Activated CD4-positive, alpha-beta memory T cell treated with anti-CD3 and anti-CD28 coated beads, Interleukin-2, amount 10 ng/mL, durations not matched to agents 7 days and 5 days (primary cell): ENCODE measurements around the gene PAQR4. TPM values are rescaled to one million over a fixed set of nuclear protein-coding genes. Genes with fewer than 3 reads are reported as not detected.
"Not testable (repeated sequence)": the region's sequence is repeated elsewhere in the genome, so short reads cannot be mapped to it uniquely, and the experiment has no call there.

ENCODE experiments used
- CTCF ChIA-PET: fragments of 350-600 bp; sonication (Branson Sonifier 250); formaldehyde crosslinking; loops from one replicate; lab custom pipeline; 2021; ENCODE audit warnings: antibody characterized with exemption, inconsistent platforms; lab: Charles Lee
- POLR2A ChIA-PET: fragments of 350-600 bp; sonication (Branson Sonifier 250); formaldehyde crosslinking; loops from one replicate; lab custom pipeline; 2021; ENCODE audit warnings: antibody characterized with exemption; lab: Charles Lee
- DNase-seq: peaks from one replicate; pipeline ENCODE4 v3.0.0-alpha.2; 2020
- H3K27ac Mint-ChIP-seq: one replicate; pipeline ENCODE4 v1.8.0; 2021; ENCODE audit warnings: mild to moderate bottlenecking, mixed read lengths
- H3K27me3 Mint-ChIP-seq: one replicate; pipeline ENCODE4 v1.8.0; 2021; ENCODE audit warnings: mixed read lengths
- H3K36me3 Mint-ChIP-seq: one replicate; pipeline ENCODE4 v1.8.0; 2021; ENCODE audit warnings: low read depth, mixed read lengths
- H3K4me1 Mint-ChIP-seq: one replicate; pipeline ENCODE4 v1.8.0; 2021; ENCODE audit warnings: mixed read lengths
- H3K4me3 Mint-ChIP-seq: one replicate; pipeline ENCODE4 v1.8.0; 2021; ENCODE audit warnings: mild to moderate bottlenecking, mixed read lengths
- H3K9me3 Mint-ChIP-seq: one replicate; pipeline ENCODE4 v1.8.0; 2021; ENCODE audit warnings: mixed read lengths
- total RNA-seq, 2 experiments: library from RNA; stranded (reverse); gene quantifications; one replicate each; pipeline ENCODE4 v1.2.3, GENCODE V29; 2021

PAQR4 gene
- total RNA-seq, 2 experiments from 2014 or later = 50.0 to 52.3 TPM

- ChIA-PET POLR2A (interaction anchor here (1.2 to 1.3 kb wide), 3 partner anchors 24 to 62 kb away, joined by 3 to 4 read pairs (median 3); partner anchors contain the start of gene PKMYT1), CTCF (interaction anchor here (1.0 kb wide), 1 partner anchor 74 kb away, joined by 3 read pairs; no protein-coding TSS in a partner anchor)
- no peaks in the 10 kb centered on the region for H3K27me3 Mint-ChIP-seq
- H3K9me3 Mint-ChIP-seq = no peaks in the 10 kb centered on the region
- no peak for DNase-seq
- peaks cover 17% of the 10 kb centered on the region for H3K4me1 Mint-ChIP-seq
- H3K36me3 Mint-ChIP-seq = peaks cover 4% of the 10 kb centered on the region
- H3K27ac Mint-ChIP-seq = no peak overlapping the region
- no peak overlapping the region for H3K4me3 Mint-ChIP-seq
These were observed 38.9 kb upstream of the PAQR4 start for GRCh38 chr16:2930236-2930635.

DNA sequence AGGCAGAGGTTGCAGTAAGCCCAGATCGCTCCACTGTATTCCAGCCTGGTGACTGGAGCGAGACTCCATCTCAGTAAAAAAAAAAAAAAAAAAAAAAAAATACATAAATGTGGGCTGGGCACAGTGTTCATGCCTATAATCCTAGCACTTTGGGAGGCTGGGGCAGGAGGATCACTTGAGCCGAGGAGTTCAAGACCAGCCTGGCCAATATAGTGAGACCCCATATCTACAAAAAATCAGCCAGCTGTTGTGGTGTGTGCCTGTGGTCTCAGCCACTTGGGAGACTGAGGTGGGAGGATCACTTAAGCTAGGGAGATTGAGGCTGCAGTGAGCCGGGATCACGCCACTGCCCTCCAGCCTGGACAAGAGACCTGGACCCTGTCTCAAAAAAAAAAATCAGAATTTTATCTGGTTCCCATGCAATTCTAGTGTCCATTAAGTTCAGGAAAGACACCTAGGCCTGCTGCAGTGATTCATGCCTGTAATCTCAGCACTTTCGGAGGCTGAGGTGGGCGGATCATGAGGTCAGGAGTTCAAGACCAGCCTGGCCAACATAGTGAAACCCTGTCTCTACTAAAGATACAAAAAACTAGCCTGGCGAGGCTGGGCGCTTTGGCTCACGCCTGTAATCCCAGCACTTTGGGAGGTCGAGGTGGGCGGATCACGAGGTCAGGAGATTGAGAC lies 37.8 kb upstream of the PAQR4 start:
- not testable (repeated sequence) for H3K4me3 Mint-ChIP-seq, DNase-seq, H3K27ac Mint-ChIP-seq, H3K36me3 Mint-ChIP-seq, H3K9me3 Mint-ChIP-seq, H3K27me3 Mint-ChIP-seq
- H3K4me1 Mint-ChIP-seq = peaks cover 15% of the 10 kb centered on the region
- ChIA-PET CTCF (interaction anchor here (0.6 kb wide), 1 partner anchor 15 kb away, joined by 3 read pairs; no protein-coding TSS in a partner anchor), POLR2A (interaction anchor here (1.2 kb wide), 1 partner anchor 26 kb away, joined by 4 read pairs; no protein-coding TSS in a partner anchor)

GRCh38 chr16:2933136-2933535 lies 36.0 kb upstream of the PAQR4 start:
- H3K4me1 Mint-ChIP-seq = no peaks in the 10 kb centered on the region
- no peak for DNase-seq
- no peaks in the 10 kb centered on the region for H3K27me3 Mint-ChIP-seq
- ChIA-PET CTCF (no interaction called here), POLR2A (no interaction called here)
- H3K4me3 Mint-ChIP-seq = no peak overlapping the region
- H3K9me3 Mint-ChIP-seq = no peaks in the 10 kb centered on the region
- H3K36me3 Mint-ChIP-seq = peaks cover 10% of the 10 kb centered on the region
- H3K27ac Mint-ChIP-seq = no peak overlapping the region

DNA sequence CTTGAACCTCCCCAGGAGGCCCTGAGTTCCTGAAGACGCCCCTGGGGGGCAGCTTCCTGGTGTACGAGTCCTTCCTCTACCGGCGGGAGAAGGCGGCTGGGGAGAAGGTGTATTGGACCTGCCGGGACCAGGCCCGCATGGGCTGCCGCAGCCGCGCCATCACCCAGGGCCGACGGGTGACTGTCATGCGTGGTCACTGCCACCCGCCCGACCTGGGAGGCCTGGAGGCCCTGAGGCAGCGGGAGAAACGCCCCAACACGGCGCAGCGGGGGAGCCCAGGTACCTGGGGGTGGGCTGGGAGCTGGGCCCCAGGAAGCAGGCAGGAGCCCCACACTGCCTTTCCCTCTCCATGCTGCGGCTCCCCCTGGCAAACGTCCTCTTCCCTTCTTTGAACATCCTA lies 35.4 kb upstream of the PAQR4 start:
- H3K4me3 Mint-ChIP-seq = no peak overlapping the region

DNA sequence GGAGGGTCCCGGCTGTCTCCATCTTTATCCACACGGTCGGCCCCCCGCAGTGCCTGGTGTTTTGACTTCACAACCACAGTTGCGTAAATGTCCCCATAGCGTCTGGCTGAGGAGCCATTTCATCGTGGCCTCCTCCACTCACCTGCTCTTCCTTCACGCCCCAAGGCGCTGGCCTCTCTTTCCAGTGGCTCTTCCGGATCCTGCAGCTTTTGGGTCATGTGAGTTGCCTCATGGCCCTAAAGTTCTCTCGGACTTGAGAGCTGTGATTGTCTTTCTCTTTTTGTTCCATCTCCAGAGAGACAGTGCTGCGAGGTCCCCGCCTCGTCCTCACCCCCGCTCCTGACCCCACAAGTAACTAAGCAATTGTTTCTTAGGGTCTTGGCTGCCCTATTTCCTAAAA lies 34.7 kb upstream of the PAQR4 start:
- no peak overlapping the region for H3K4me3 Mint-ChIP-seq
- CTCF ChIA-PET = no interaction called here
- POLR2A ChIA-PET = no interaction called here

More for the DNA sequence above, 35.4 kb upstream of the PAQR4 start:
- peaks cover 14% of the 10 kb centered on the region for H3K36me3 Mint-ChIP-seq
- ChIA-PET CTCF (no interaction called here), POLR2A (no interaction called here)
- no peak for DNase-seq
- no peaks in the 10 kb centered on the region for H3K9me3 Mint-ChIP-seq
- H3K27me3 Mint-ChIP-seq = no peaks in the 10 kb centered on the region
- H3K4me1 Mint-ChIP-seq = no peaks in the 10 kb centered on the region
- H3K27ac Mint-ChIP-seq = no peak overlapping the region

DNA sequence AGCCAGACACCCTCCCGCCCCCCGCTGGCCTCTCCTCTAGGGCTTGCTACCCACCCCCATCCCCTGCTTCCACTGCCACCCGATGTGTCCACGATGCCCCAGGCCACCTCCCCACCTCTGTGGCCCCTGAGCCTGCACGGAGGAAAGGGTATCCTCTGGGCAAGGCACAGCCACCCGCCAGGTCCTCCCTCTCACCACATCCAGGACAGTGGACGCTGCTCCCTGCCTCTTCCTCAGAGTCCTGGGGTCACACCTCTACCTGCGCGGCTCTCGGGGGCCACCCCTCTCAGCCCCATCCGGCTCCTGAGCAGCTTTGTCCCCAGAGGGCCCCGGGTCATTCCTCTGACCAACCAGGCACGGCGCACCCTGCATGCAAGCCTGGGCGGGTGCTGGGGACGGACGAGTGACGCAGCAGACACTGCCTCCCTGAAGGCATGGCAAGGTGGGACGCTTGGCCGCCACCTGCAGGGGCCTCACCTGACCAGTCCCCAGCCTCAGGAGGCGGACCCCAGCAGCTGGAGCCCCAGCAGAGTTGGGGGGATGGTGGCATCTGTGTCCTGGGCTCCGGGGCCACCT lies 32.6 kb upstream of the PAQR4 start:
- POLR2A ChIA-PET = no interaction called here
- Mint-ChIP-seq H3K27ac (no peak overlapping the region), H3K27me3 (no peaks in the 10 kb centered on the region), H3K36me3 (peaks cover 21% of the 10 kb centered on the region), H3K4me3 (no peak overlapping the region), H3K9me3 (no peaks in the 10 kb centered on the region), H3K4me1 (no peaks in the 10 kb centered on the region)
- CTCF ChIA-PET = no interaction called here
- DNase-seq = no peak

More for the DNA sequence above, 34.7 kb upstream of the PAQR4 start:
- Mint-ChIP-seq H3K4me1 (no peaks in the 10 kb centered on the region), H3K36me3 (peaks cover 18% of the 10 kb centered on the region), H3K27me3 (no peaks in the 10 kb centered on the region), H3K27ac (no peak overlapping the region), H3K9me3 (no peaks in the 10 kb centered on the region)
- DNase-seq = no peak

DNA sequence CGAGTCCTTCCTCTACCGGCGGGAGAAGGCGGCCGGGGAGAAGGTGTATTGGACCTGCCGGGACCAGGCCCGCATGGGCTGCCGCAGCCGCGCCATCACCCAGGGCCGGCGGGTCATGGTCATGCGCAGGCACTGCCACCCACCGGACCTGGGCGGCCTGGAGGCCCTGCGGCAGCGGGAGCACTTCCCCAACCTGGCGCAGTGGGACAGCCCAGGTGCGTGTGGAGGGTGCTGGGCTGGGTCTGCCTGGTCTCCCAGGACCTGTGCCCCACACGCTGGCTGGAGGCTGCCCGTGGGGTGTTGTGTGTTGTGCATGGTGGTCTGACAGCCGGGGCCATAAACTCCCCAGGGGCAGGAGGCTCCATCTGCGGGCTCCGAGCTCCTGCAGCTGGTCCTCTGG lies 32.0 kb upstream of the PAQR4 start:
- peaks cover 22% of the 10 kb centered on the region for H3K36me3 Mint-ChIP-seq
- no peak for DNase-seq
- ChIA-PET POLR2A (no interaction called here), CTCF (interaction anchor here (1.6 kb wide), 1 partner anchor 10 kb away, joined by 5 read pairs; no protein-coding TSS in a partner anchor)
- H3K27me3 Mint-ChIP-seq = no peaks in the 10 kb centered on the region
- no peak overlapping the region for H3K27ac Mint-ChIP-seq
- no peak overlapping the region for H3K4me3 Mint-ChIP-seq
- H3K9me3 Mint-ChIP-seq = no peaks in the 10 kb centered on the region
- H3K4me1 Mint-ChIP-seq = no peaks in the 10 kb centered on the region

DNA sequence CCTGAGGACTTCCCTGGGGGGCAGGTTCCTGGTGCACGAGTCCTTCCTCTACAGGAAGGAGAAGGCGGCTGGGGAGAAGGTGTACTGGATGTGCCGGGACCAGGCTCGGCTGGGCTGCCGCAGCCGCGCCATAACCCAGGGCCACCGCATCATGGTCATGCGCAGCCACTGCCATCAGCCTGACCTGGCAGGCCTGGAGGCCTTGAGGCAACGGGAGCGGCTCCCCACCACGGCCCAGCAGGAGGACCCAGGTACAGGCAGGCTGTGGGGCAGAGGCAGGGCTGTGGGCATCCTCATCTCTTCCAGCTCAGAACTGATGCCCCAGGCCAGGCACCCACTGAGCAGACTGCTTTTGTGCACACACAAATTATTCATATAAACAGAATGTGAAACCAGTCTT lies 30.9 kb upstream of the PAQR4 start:
- no peak for DNase-seq
- H3K27ac Mint-ChIP-seq = no peak overlapping the region
- POLR2A ChIA-PET = no interaction called here
- H3K36me3 Mint-ChIP-seq = peaks cover 28% of the 10 kb centered on the region
- CTCF ChIA-PET = interaction anchor here (1.6 kb wide), 1 partner anchor 11 kb away, joined by 5 read pairs; no protein-coding TSS in a partner anchor
- H3K9me3 Mint-ChIP-seq = no peaks in the 10 kb centered on the region
- no peaks in the 10 kb centered on the region for H3K27me3 Mint-ChIP-seq
- no peak overlapping the region for H3K4me3 Mint-ChIP-seq
- no peaks in the 10 kb centered on the region for H3K4me1 Mint-ChIP-seq

- Mint-ChIP-seq H3K4me3 (no peak overlapping the region), H3K27ac (no peak overlapping the region), H3K27me3 (no peaks in the 10 kb centered on the region), H3K36me3 (peaks cover 28% of the 10 kb centered on the region), H3K4me1 (no peaks in the 10 kb centered on the region), H3K9me3 (no peaks in the 10 kb centered on the region)
- POLR2A ChIA-PET = no interaction called here
- DNase-seq = no peak
- CTCF ChIA-PET = interaction anchor here (1.1 to 2.0 kb wide), 2 partner anchors 13 to 71 kb away, joined by 4 to 8 read pairs; no protein-coding TSS in a partner anchor
These were observed 29.2 kb upstream of the PAQR4 start for GRCh38 chr16:2939968-2940367.

- CTCF ChIA-PET = interaction anchor here (0.6 to 0.7 kb wide), 3 partner anchors 20 to 1591 kb away, joined by 3 read pairs; no protein-coding TSS in a partner anchor
- no peak for DNase-seq
- Mint-ChIP-seq H3K4me3 (no peak overlapping the region), H3K4me1 (no peaks in the 10 kb centered on the region), H3K36me3 (peaks cover 24% of the 10 kb centered on the region), H3K27ac (no peak overlapping the region), H3K27me3 (no peaks in the 10 kb centered on the region), H3K9me3 (no peaks in the 10 kb centered on the region)
- POLR2A ChIA-PET = interaction anchor here (0.8 kb wide), 1 partner anchor 20 kb away, joined by 3 read pairs; no protein-coding TSS in a partner anchor
These were observed 27.1 kb upstream of the PAQR4 start for GRCh38 chr16:2942045-2942444.

DNA sequence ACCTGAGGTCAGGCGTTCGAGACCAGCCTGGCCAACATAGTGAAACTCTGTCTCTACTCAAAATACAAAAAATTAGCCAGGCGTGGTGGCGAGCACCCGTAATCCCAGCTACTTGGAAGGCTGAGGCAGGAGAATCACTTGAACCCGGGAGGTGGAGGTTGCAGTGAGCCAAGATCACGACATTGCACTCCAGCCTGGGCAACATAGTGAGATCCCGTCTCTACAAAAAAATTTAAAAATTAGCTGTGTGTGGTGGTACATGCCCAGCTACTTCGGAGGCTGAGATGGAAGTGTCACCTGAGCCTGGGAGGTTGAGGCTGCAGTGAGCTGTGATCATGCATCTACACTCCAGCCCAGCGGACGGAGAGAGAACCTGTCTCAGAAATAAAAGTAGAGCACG lies 25.4 kb upstream of the PAQR4 start:
- H3K36me3 Mint-ChIP-seq = peaks cover 21% of the 10 kb centered on the region
- H3K27me3 Mint-ChIP-seq, POLR2A ChIA-PET, H3K4me1 Mint-ChIP-seq, H3K4me3 Mint-ChIP-seq, H3K9me3 Mint-ChIP-seq, H3K27ac Mint-ChIP-seq, DNase-seq: not testable (repeated sequence)
- CTCF ChIA-PET = interaction anchor here (1.6 kb wide), 1 partner anchor 17 kb away, joined by 5 read pairs; no protein-coding TSS in a partner anchor

DNA sequence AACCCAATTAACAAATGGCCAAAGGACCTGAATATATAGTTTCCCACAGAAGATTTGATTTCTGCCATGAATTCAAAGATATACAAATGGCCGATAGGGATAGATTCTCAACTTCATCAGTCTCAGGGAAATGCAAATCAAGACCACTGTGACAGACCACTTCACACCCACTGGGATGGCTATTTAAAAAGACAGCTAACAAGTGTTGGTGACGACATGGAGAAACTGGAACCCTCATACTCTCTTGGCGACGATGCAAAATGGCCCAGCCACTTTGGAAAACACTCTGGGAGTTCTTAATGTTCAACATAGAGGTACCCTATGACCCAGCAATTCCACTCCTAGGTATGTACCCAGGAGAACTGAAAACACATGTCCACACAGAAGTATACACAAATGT lies 22.5 kb upstream of the PAQR4 start:
- H3K27me3 Mint-ChIP-seq = no peaks in the 10 kb centered on the region
- CTCF ChIA-PET = no interaction called here
- POLR2A ChIA-PET = no interaction called here

More for the DNA sequence above, 22.5 kb upstream of the PAQR4 start:
- Mint-ChIP-seq H3K4me1 (no peaks in the 10 kb centered on the region), H3K36me3 (peaks cover 18% of the 10 kb centered on the region), H3K27ac (no peak overlapping the region), H3K4me3 (no peak overlapping the region), H3K9me3 (no peaks in the 10 kb centered on the region)
- no peak for DNase-seq
